Ishikawa (cell line): Measurements from ENCODE around the gene SPSB3.

Experiments
- CEBPB ChIP-seq: IDR thresholded peaks from 2 replicates; pipeline ENCODE4 v1.6.1; 2012
- CREB1 ChIP-seq: IDR thresholded peaks from 2 replicates; pipeline ENCODE4 v1.6.1; 2012; ENCODE audit warnings: low read depth
- EGR1 ChIP-seq: IDR thresholded peaks from 2 replicates; pipeline ENCODE4 v1.6.1; 2012
- EP300 ChIP-seq: IDR thresholded peaks from 2 replicates; pipeline ENCODE4 v1.6.1; 2012; ENCODE audit warnings: borderline replicate concordance
- FOXM1 ChIP-seq: IDR thresholded peaks from 2 replicates; pipeline ENCODE4 v1.6.1; 2012; ENCODE audit warnings: low read depth, borderline replicate concordance
- NFIC ChIP-seq: IDR thresholded peaks from 2 replicates; pipeline ENCODE4 v1.6.1; 2012
- RAD21 ChIP-seq: IDR thresholded peaks from 2 replicates; pipeline ENCODE4 v1.6.1; 2012; ENCODE audit warnings: low read depth
- TAF1 ChIP-seq: IDR thresholded peaks from 2 replicates; pipeline ENCODE4 v1.6.1; 2012; ENCODE audit warnings: low read depth, mild to moderate bottlenecking
- TCF12 ChIP-seq: IDR thresholded peaks from 2 replicates; pipeline ENCODE4 v1.6.1; 2012; ENCODE audit warnings: low read depth
- TEAD4 ChIP-seq: IDR thresholded peaks from 2 replicates; pipeline ENCODE4 v1.6.1; 2012
- YY1 ChIP-seq: IDR thresholded peaks from 2 replicates; pipeline ENCODE4 v1.6.1; 2012; ENCODE audit warnings: low read depth
- ZBTB7A ChIP-seq: IDR thresholded peaks from 2 replicates; pipeline ENCODE4 v1.6.1; 2012; ENCODE audit warnings: low read depth
- TF ChIP-seq, protein P1 (sequence below): IDR thresholded peaks from 2 replicates; pipeline ENCODE4 v1.6.1; 2012
- TF ChIP-seq, protein P2 (sequence below): IDR thresholded peaks from 2 replicates; pipeline ENCODE4 v1.6.1; 2012; ENCODE audit warnings: low read depth, mild to moderate bottlenecking
- TF ChIP-seq, protein P3 (sequence below): IDR thresholded peaks from 2 replicates; pipeline ENCODE4 v1.6.1; 2012

SPSB3 gene

DNA sequence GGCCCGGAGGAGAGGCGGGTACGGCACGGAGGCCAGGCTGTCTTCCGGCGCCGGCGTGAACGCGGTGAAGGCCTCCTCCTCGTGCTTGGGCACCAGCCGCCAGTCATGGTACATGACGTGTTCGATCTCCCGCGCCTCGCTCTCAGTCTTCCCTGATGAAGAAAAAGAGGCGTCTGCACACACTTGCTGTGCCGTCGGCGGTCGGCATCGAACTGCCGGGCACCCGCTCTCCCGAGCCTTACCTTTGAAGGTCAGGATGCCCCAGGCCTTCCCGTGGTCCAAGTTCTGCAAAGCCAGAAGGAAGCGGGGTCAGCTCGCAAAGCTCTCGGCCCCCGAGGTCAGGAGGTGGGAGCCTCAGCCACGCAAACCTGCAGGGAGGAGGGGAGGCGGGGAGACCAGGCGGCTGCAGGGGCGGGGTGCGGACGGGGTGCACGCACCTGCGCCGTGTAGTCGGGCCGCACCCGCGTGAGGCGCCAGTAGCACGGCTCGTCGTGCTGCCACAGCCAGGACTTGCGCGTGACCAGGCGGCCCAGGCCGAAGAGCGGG lies 9.9 kb downstream of the SPSB3 start, which contains the start of gene EME2:
EME2 (plus strand) TSS at position 449 of the 546 bp plus-strand sequence. CDS start 418 bp downstream, outside the sequence.
- TF ChIP-seq CEBPB (no peak), EGR1 (no peak), TAF1 (no peak)
- TF ChIP-seq, protein P1, sequence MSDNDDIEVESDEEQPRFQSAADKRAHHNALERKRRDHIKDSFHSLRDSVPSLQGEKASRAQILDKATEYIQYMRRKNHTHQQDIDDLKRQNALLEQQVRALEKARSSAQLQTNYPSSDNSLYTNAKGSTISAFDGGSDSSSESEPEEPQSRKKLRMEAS: no peak

DNA sequence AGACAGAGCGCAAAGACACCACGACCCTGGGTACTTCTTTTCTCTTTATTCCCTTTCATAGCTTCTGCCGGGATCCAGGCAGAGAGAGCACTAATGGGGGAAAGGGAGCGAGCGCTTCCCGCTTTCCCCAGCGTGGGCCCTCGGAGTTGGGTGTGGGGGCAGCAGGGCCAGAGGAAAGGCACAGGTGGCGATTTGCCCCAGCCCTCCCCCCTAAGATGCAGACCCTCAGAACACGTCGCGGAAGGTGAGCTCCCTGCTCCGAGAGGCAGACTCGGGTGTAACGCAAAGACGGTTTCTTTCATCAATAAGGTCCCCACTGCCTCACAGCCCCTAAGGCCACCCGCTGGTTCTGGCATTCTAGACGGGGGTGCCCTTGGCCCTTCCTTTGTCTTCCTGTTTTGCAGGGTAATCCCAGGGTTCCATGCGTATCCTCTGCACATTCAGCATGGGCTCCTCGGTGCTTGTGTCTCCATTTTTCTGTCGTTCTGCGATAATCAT lies 10.5 kb downstream of the SPSB3 start:
- TF ChIP-seq NFIC (no peak), YY1 (0 out of 2 replicates have a peak, but pooled peaks have one; percentile 24), EP300 (no peak)

DNA sequence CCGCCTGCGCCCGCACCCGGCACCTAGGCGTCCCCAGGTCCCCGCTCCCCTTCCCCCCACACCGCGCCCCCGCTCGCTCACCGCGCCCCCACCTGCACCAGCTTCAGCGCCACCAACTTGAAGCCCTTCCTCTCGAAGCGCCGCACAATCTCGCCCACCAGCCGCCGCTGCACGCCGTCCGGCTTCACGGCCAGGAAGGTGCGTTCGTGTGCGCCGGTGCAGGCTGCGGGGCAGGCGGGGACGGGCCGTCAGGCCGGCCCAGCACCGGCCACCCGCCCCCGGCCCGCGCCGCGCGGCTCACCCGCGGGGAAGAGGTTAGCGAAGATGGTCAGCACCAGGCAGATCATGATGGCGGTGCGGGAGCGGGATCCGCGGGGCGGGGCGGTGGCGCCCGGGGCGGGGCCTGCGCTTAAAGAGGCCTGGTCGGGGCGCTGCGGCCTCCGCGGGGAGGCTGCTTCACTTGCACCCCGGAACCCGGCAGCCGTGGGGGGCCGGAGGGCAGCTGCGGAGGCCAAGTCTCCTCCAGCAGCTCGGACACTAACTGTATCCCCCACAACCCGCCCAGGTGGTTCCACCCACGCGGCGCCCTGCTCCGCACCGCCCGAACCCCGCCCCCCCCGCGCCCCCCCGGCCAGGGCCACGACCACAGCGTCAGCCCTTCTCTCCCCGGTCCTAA lies 11.0 kb downstream of the SPSB3 start, which contains the start of gene NME3:
NME3 (minus strand) TSS at position 356 of the 676 bp plus-strand sequence; CDS start at position 347, 9 bp downstream.
- TF ChIP-seq TCF12 (no peak), TEAD4 (no peak), TAF1 (no peak), YY1 (peak; percentile 78), EGR1 (peak; percentile 75), CEBPB (no peak), FOXM1 (no peak)

DNA sequence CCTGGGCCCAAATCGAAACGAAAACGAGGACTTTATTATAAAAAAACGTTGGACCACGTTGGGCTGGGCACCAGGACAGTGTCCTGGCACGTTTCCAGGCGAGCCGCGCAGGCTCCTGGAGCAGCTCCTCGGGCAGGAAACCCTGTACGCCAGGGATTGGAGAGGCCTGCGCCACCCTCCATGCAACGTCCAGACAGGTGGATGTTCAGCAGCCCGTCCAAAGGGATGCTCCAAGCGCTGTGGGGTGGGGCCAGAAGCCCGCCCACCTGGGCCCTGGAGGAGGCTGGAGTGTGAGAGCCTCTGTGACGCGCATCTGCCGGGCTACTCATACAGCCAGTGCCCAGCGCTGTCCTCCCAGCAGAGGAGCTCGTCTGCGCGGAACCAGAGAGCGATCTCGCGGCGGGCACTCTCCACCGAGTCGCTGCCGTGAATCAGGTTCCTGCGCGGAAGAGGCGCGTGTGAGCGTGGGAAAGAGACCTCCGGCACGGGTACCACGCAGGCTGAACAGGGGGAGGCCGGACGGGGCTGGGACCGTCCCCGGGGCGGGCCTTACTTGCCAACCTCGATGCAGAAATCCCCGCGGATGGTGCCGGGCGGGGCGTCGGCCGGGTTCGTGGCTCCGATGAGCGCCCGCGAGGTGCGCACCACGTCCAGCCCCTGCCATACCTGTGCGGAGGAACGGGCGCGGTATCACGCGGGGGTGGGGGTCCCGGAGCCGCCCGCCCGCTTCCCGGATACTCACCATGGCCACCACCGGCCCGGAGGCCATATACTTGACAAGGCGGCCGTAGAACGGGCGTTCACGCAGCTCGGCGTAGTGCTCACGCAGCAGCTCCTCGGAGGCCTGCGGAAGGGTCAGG lies 11.8 kb downstream of the SPSB3 start:
- TF ChIP-seq NFIC: peak; percentile 58
- TF ChIP-seq ZBTB7A: no peak

DNA sequence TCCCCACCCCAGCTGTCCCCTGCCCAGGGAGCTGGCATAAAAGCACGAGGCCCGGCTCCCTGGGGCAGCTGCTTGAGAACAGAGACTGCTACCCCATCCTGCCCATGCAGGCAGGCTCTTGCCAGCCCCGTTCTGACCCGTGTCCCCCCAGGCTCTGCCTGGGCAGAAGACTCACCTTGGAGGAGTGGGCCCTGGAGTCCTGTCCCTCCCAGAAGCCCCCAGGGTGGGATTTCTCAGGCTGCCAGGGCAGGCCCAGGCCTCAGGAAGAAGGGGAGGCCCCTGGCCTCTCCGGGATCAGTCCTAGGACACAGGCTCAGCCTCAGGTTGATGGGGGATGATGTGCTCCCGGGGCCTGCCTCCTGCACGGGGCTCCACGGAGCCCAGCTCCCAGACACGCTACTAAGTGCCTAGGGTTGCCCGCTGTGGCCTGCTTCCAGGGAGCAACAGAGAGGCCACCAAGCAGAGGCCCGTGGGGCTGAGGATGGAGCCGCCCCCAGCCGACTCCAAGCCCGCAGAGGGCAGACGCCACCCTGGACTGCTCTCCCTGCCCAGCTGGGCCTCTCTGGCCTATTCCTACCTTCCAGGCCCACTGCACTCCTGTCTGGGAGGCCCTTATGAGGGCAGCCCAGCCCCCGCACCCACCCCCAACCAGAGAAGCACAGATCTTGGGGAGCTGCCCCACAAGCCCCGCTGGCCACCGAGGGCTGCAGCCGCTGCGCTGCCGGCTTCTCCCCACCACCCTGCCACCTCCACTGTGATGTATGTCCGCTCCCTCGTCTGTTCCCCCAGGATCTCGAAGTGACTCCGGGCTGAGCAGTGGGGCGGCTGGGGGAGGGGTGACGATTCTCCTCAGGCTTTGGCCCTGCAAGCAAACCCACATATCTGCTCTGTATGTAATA lies 12.7 kb downstream of the SPSB3 start:
- TF ChIP-seq, protein P1: no peak
- no peak for TF ChIP-seq YY1
- TF ChIP-seq, protein P2, sequence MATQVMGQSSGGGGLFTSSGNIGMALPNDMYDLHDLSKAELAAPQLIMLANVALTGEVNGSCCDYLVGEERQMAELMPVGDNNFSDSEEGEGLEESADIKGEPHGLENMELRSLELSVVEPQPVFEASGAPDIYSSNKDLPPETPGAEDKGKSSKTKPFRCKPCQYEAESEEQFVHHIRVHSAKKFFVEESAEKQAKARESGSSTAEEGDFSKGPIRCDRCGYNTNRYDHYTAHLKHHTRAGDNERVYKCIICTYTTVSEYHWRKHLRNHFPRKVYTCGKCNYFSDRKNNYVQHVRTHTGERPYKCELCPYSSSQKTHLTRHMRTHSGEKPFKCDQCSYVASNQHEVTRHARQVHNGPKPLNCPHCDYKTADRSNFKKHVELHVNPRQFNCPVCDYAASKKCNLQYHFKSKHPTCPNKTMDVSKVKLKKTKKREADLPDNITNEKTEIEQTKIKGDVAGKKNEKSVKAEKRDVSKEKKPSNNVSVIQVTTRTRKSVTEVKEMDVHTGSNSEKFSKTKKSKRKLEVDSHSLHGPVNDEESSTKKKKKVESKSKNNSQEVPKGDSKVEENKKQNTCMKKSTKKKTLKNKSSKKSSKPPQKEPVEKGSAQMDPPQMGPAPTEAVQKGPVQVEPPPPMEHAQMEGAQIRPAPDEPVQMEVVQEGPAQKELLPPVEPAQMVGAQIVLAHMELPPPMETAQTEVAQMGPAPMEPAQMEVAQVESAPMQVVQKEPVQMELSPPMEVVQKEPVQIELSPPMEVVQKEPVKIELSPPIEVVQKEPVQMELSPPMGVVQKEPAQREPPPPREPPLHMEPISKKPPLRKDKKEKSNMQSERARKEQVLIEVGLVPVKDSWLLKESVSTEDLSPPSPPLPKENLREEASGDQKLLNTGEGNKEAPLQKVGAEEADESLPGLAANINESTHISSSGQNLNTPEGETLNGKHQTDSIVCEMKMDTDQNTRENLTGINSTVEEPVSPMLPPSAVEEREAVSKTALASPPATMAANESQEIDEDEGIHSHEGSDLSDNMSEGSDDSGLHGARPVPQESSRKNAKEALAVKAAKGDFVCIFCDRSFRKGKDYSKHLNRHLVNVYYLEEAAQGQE: no peak
- TF ChIP-seq RAD21: no peak
- TF ChIP-seq EP300: no peak
- TF ChIP-seq NFIC: no peak
- no peak for TF ChIP-seq TCF12
- no peak for TF ChIP-seq CREB1
- TF ChIP-seq FOXM1: no peak

DNA sequence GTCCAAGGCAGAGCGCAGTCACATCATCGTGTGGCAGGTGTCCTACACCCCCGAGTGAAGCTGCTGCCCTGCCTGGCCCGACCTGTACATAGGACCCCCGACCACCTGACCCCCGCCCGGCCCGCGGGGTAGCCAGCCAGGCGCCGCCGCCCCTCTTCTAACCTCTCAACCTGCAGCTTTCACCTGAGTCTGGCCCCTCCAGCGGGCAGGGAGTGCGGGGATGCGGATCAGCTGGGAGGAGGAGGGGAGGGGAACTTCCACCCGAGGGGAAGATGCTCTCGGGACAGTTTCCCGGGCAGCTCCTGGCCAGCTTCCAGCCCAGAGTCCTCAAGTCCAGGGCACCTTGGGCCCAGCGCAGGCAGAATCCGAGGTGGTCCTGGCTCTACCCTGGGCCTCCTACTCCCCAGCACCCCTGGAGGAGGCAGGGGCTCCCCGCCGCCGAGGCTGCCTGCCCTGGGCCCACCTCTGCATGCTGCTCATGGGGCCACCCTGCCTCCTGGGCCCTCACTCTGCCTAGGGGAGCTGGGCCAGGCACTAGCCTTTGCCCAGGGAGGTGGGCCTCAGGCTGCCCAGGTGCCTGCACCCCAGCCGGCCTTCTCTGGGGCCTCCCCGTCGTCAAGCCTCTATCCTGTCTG lies 13.5 kb downstream of the SPSB3 start:
- TF ChIP-seq EGR1 (no peak), CREB1 (no peak), EP300 (no peak)
- TF ChIP-seq, protein P3, sequence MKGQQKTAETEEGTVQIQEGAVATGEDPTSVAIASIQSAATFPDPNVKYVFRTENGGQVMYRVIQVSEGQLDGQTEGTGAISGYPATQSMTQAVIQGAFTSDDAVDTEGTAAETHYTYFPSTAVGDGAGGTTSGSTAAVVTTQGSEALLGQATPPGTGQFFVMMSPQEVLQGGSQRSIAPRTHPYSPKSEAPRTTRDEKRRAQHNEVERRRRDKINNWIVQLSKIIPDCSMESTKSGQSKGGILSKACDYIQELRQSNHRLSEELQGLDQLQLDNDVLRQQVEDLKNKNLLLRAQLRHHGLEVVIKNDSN: no peak

DNA sequence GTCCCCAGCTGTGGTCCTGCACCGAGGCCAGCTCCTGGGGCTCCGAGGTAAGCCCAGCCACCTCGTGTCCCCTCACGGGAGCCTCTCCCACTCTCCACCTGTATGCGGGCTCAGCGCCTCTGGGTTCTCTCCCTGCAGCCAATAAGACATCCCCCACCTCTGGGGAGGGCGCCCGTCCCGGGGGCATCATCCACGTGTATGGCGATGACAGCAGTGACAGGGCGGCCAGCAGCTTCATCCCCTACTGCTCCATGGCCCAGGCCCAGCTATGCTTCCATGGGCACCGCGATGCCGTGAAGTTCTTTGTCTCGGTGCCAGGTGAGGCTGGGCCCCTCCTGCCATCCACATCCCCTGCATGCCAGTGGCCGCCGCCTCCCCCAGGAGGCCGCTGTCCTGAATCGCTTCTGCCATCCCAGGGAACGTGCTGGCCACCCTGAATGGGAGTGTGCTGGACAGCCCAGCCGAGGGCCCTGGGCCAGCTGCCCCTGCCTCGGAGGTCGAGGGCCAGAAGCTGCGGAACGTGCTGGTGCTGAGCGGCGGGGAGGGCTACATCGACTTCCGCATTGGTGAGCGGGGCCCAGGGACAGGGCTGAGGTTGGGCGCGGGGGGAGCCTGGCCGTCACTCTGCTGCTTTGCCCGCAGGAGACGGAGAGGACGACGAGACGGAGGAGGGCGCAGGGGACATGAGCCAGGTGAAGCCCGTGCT lies 14.2 kb downstream of the SPSB3 start:
- TF ChIP-seq RAD21 (no peak), TCF12 (no peak), CREB1 (no peak), EGR1 (no peak), TAF1 (no peak), FOXM1 (no peak), YY1 (no peak), CEBPB (no peak), ZBTB7A (no peak), NFIC (no peak), TEAD4 (no peak), EP300 (no peak)
- TF ChIP-seq, protein P1: no peak
- TF ChIP-seq, protein P3: no peak
- TF ChIP-seq, protein P2: no peak
